DMS 273 treated with DMSO at 0.1 percent for 48 hours (cell line): ENCODE data around the gene SNCA.

ENCODE experiments used
- DNase-seq: peaks from one replicate; lab custom pipeline; 2025; lab: John Stamatoyannopoulos, UW

SNCA gene

GRCh38 chr4:89707467-89707866 lies 129.5 kb downstream of the SNCA start:
- DNase-seq, result no peak

GRCh38 chr4:89704651-89705395 lies 132.1 kb downstream of the SNCA start:
- DNase-seq, result peak; percentile 4

GRCh38 chr4:89703829-89704590 lies 133.0 kb downstream of the SNCA start:
- DNase-seq, result no peak

- DNase-seq, result no peak
Measured at GRCh38 chr4:89700766-89701423, 136.1 kb downstream of the SNCA start.

GRCh38 chr4:89685690-89686089 lies 151.3 kb downstream of the SNCA start:
- no peak for DNase-seq

- DNase-seq, result no peak
Measured at GRCh38 chr4:89685277-89685676, 151.7 kb downstream of the SNCA start.

GRCh38 chr4:89684536-89684935 lies 152.4 kb downstream of the SNCA start:
- no peak for DNase-seq

GRCh38 chr4:89682808-89683207 lies 154.2 kb downstream of the SNCA start:
- DNase-seq, result no peak

GRCh38 chr4:89681671-89682070 lies 155.3 kb downstream of the SNCA start:
- DNase-seq, result no peak

GRCh38 chr4:89681219-89681618 lies 155.7 kb downstream of the SNCA start:
- no peak for DNase-seq

- DNase-seq, result no peak
Measured at GRCh38 chr4:89674876-89675459, 162.0 kb downstream of the SNCA start.
